Measurements from ENCODE around the gene SERTAD2.

SERTAD2 gene

GRCh38 chr2:64627860-64628841, 25.6 kb downstream of the SERTAD2 start:
- DNase-seq, result no peak

- DNase-seq, result peak; percentile 69
These were observed 26.6 kb downstream of the SERTAD2 start for GRCh38 chr2:64626963-64627760.

- DNase-seq, result no peak
These were observed 27.4 kb downstream of the SERTAD2 start for GRCh38 chr2:64626146-64626809.

- no peak for DNase-seq
These were observed 28.2 kb downstream of the SERTAD2 start for GRCh38 chr2:64625299-64626145.

- no peak for DNase-seq
These were observed 28.9 kb downstream of the SERTAD2 start for GRCh38 chr2:64624862-64625261.

GRCh38 chr2:64624108-64624610, 29.6 kb downstream of the SERTAD2 start:
- no peak for DNase-seq

GRCh38 chr2:64623242-64623850, 30.4 kb downstream of the SERTAD2 start:
- no peak for DNase-seq

- no peak for DNase-seq
These were observed 31.1 kb downstream of the SERTAD2 start for GRCh38 chr2:64622443-64623241.

- no peak for DNase-seq
These were observed 33.1 kb downstream of the SERTAD2 start for GRCh38 chr2:64620661-64621060.

GRCh38 chr2:64617631-64618151, 36.0 kb downstream of the SERTAD2 start:
- DNase-seq, result no peak

GRCh38 chr2:64615844-64616536, 37.7 kb downstream of the SERTAD2 start:
- no peak for DNase-seq

GRCh38 chr2:64615192-64615763, 38.4 kb downstream of the SERTAD2 start:
- DNase-seq, result no peak

- DNase-seq, result no peak
These were observed 40.4 kb downstream of the SERTAD2 start for GRCh38 chr2:64613276-64613675.

- no peak for DNase-seq
These were observed 41.0 kb downstream of the SERTAD2 start for GRCh38 chr2:64612575-64613195.

GRCh38 chr2:64610316-64610855, 43.3 kb downstream of the SERTAD2 start:
- no peak for DNase-seq

- no peak for DNase-seq
These were observed 43.8 kb downstream of the SERTAD2 start for GRCh38 chr2:64609942-64610281.

GRCh38 chr2:64609227-64609941, 44.3 kb downstream of the SERTAD2 start:
- peak; percentile 42 for DNase-seq

- DNase-seq, result no peak
These were observed 44.9 kb downstream of the SERTAD2 start for GRCh38 chr2:64608867-64609226.

All from NCI-H774 (cell line).